EL (cell line): ENCODE measurements around the gene NFIB.
A peak's percentile ranks its signal among the peaks of the same experiment; 100 is the strongest.

Experiments
- DNase-seq: peaks from one replicate; pipeline ENCODE4 v3.0.0-alpha.2; 2016

Gene NFIB

GRCh38 chr9:14344053-14344524, 30.1 kb upstream of the NFIB start:
- DNase-seq = no peak

GRCh38 chr9:14343261-14344031, 29.5 kb upstream of the NFIB start:
- no peak for DNase-seq

- DNase-seq = no peak
These were observed 28.8 kb upstream of the NFIB start for GRCh38 chr9:14342736-14343135.

GRCh38 chr9:14341437-14342122, 27.6 kb upstream of the NFIB start:
- no peak for DNase-seq

- no peak for DNase-seq
These were observed 27.1 kb upstream of the NFIB start for GRCh38 chr9:14340994-14341393.

GRCh38 chr9:14340219-14340873, 26.4 kb upstream of the NFIB start:
- no peak for DNase-seq

- no peak for DNase-seq
These were observed 25.8 kb upstream of the NFIB start for GRCh38 chr9:14339746-14340145.

GRCh38 chr9:14337615-14338014, 23.7 kb upstream of the NFIB start:
- DNase-seq = no peak

GRCh38 chr9:14336244-14336643, 22.3 kb upstream of the NFIB start:
- no peak for DNase-seq

GRCh38 chr9:14331120-14331519, 17.2 kb upstream of the NFIB start:
- DNase-seq = no peak

- no peak for DNase-seq
These were observed 13.1 kb upstream of the NFIB start for GRCh38 chr9:14327036-14327435.

- peak; percentile 62 for DNase-seq
These were observed 12.4 kb upstream of the NFIB start for GRCh38 chr9:14326264-14326826.

- DNase-seq = no peak
These were observed 11.2 kb upstream of the NFIB start for GRCh38 chr9:14325147-14325546.

- DNase-seq = no peak
These were observed 10.2 kb upstream of the NFIB start for GRCh38 chr9:14323985-14324650.

- DNase-seq = no peak
These were observed 9.4 kb upstream of the NFIB start for GRCh38 chr9:14323083-14323971.

GRCh38 chr9:14322211-14323082, 8.5 kb upstream of the NFIB start:
- peak; percentile 87 for DNase-seq

GRCh38 chr9:14321517-14322130, 7.7 kb upstream of the NFIB start:
- DNase-seq = no peak

- peak; percentile 91 for DNase-seq
These were observed 6.6 kb upstream of the NFIB start for GRCh38 chr9:14320271-14321181.

- no peak for DNase-seq
These were observed 5.1 kb upstream of the NFIB start for GRCh38 chr9:14318934-14319580.
